PFSK-1 (cell line): ENCODE data around the gene RPS15.

Source experiments
- POLR2AphosphoS5 ChIP-seq: IDR thresholded peaks from 2 replicates; pipeline ENCODE4 v1.6.1; 2012; ENCODE audit warnings: low read depth, mild to moderate bottlenecking, control low read depth, low read length, moderate library complexity
- TF ChIP-seq, protein P1 (sequence below), 2 experiments: IDR thresholded peaks; 2 replicates each; pipeline versions ENCODE4 v1.6.1 to v1.8.0; 2011 to 2012; ENCODE audit warnings: low read depth in 2 of 2, low read length in 2 of 2, control low read depth in 1 of 2, inconsistent platforms in 1 of 2, mild to moderate bottlenecking in 1 of 2, moderate library complexity in 1 of 2; ENCODE audit not compliant: insufficient read depth in 1 of 2

DNA sequence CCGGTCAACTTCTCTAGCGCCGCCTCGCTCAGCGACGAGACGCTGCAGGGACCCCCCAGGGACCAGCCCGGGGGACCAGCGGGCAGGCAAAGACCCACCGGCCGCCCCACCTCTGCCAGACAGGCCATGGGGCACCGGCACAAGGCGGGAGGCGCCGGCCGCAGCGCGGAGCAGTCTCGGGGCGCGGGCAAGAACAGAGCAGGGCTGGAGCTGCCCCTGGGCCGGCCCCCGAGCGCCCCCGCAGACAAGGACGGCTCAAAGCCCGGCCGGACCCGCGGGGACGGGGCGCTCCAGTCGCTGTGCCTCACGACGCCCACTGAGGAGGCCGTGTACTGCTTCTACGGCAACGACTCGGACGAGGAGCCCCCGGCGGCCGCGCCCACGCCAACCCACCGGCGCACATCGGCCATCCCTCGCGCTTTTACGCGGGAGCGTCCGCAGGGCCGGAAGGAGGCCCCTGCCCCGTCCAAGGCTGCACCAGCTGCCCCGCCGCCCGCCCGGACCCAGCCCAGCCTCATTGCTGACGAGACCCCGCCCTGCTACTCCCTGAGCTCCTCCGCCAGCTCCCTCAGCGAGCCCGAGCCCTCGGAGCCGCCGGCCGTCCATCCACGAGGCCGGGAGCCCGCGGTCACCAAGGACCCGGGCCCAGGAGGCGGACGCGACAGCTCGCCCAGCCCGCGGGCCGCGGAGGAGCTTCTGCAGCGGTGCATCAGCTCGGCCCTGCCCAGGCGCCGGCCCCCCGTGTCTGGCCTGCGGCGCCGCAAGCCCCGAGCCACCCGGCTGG is 29.5 kb downstream of the RPS15 start:
- no peak for TF ChIP-seq POLR2AphosphoS5
- TF ChIP-seq, protein P1, sequence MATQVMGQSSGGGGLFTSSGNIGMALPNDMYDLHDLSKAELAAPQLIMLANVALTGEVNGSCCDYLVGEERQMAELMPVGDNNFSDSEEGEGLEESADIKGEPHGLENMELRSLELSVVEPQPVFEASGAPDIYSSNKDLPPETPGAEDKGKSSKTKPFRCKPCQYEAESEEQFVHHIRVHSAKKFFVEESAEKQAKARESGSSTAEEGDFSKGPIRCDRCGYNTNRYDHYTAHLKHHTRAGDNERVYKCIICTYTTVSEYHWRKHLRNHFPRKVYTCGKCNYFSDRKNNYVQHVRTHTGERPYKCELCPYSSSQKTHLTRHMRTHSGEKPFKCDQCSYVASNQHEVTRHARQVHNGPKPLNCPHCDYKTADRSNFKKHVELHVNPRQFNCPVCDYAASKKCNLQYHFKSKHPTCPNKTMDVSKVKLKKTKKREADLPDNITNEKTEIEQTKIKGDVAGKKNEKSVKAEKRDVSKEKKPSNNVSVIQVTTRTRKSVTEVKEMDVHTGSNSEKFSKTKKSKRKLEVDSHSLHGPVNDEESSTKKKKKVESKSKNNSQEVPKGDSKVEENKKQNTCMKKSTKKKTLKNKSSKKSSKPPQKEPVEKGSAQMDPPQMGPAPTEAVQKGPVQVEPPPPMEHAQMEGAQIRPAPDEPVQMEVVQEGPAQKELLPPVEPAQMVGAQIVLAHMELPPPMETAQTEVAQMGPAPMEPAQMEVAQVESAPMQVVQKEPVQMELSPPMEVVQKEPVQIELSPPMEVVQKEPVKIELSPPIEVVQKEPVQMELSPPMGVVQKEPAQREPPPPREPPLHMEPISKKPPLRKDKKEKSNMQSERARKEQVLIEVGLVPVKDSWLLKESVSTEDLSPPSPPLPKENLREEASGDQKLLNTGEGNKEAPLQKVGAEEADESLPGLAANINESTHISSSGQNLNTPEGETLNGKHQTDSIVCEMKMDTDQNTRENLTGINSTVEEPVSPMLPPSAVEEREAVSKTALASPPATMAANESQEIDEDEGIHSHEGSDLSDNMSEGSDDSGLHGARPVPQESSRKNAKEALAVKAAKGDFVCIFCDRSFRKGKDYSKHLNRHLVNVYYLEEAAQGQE (IDR thresholded peaks at IDR 0.05; ENCODE audit: insufficient read depth in 1 of 2, low read depth in 2 of 2, low read length in 2 of 2) = no peak
